HG03280 (cell line): Measurements from ENCODE around the gene EEF1AKMT4.
A peak's percentile ranks its signal among the peaks of the same experiment; 100 is the strongest.

Experiments used
- ATAC-seq: cut with Tn5 transposase; IDR thresholded peaks from one replicate; pipeline ENCODE4 v1.9.1; 2021; ENCODE audit warnings: mild to moderate bottlenecking, moderate library complexity; ENCODE audit not compliant: unreplicated experiment

Gene EEF1AKMT4

GRCh38 chr3:184249412-184250166 is at the start of gene EEF1AKMT4:
Gene EEF1AKMT4 (plus strand): TSS chr3:184249672. CDS start chr3:184249695, 23 bp downstream.
- peak; percentile 90 for ATAC-seq

- no peak for ATAC-seq
Measured at GRCh38 chr3:184200825-184201224, 48.6 kb upstream of the EEF1AKMT4 start.

GRCh38 chr3:184203526-184203925 is 45.9 kb upstream of the EEF1AKMT4 start:
- ATAC-seq, result no peak

- ATAC-seq, result no peak
Measured at GRCh38 chr3:184209146-184209923, 40.1 kb upstream of the EEF1AKMT4 start.

- ATAC-seq, result no peak
Measured at GRCh38 chr3:184211297-184211696, 38.2 kb upstream of the EEF1AKMT4 start.

- no peak for ATAC-seq
Measured at GRCh38 chr3:184211718-184212117, 37.8 kb upstream of the EEF1AKMT4 start.

- ATAC-seq, result no peak
Measured at GRCh38 chr3:184218814-184219213, 30.7 kb upstream of the EEF1AKMT4 start.

- no peak for ATAC-seq
Measured at GRCh38 chr3:184222521-184222920, 27.0 kb upstream of the EEF1AKMT4 start.

GRCh38 chr3:184223946-184224345 is 25.5 kb upstream of the EEF1AKMT4 start:
- ATAC-seq, result no peak

- peak; percentile 43 for ATAC-seq
Measured at GRCh38 chr3:184227481-184227935, 22.0 kb upstream of the EEF1AKMT4 start.

GRCh38 chr3:184228376-184229137 is 20.9 kb upstream of the EEF1AKMT4 start:
- no peak for ATAC-seq

- peak; percentile 77 for ATAC-seq
Measured at GRCh38 chr3:184229394-184230080, 19.9 kb upstream of the EEF1AKMT4 start, which contains the start of gene VWA5B2. Gene VWA5B2 (plus strand): TSS chr3:184229585. CDS start chr3:184230529, 944 bp downstream.

- no peak for ATAC-seq
Measured at GRCh38 chr3:184230081-184230602, 19.3 kb upstream of the EEF1AKMT4 start.

- no peak for ATAC-seq
Measured at GRCh38 chr3:184230603-184231528, 18.6 kb upstream of the EEF1AKMT4 start.

GRCh38 chr3:184231671-184232070 is 17.8 kb upstream of the EEF1AKMT4 start:
- no peak for ATAC-seq

- ATAC-seq, result no peak
Measured at GRCh38 chr3:184233127-184233843, 16.2 kb upstream of the EEF1AKMT4 start.

- ATAC-seq, result no peak
Measured at GRCh38 chr3:184234224-184234623, 15.2 kb upstream of the EEF1AKMT4 start.

- ATAC-seq, result no peak
Measured at GRCh38 chr3:184234671-184235380, 14.6 kb upstream of the EEF1AKMT4 start.
